ENCODE data around the gene BCAR3. TPM values are rescaled to one million over a fixed set of nuclear protein-coding genes. Genes with fewer than 3 reads are reported as not detected.

BCAR3 gene
- 32.0 and 36.4 TPM in 2 replicates for total RNA-seq

DNA sequence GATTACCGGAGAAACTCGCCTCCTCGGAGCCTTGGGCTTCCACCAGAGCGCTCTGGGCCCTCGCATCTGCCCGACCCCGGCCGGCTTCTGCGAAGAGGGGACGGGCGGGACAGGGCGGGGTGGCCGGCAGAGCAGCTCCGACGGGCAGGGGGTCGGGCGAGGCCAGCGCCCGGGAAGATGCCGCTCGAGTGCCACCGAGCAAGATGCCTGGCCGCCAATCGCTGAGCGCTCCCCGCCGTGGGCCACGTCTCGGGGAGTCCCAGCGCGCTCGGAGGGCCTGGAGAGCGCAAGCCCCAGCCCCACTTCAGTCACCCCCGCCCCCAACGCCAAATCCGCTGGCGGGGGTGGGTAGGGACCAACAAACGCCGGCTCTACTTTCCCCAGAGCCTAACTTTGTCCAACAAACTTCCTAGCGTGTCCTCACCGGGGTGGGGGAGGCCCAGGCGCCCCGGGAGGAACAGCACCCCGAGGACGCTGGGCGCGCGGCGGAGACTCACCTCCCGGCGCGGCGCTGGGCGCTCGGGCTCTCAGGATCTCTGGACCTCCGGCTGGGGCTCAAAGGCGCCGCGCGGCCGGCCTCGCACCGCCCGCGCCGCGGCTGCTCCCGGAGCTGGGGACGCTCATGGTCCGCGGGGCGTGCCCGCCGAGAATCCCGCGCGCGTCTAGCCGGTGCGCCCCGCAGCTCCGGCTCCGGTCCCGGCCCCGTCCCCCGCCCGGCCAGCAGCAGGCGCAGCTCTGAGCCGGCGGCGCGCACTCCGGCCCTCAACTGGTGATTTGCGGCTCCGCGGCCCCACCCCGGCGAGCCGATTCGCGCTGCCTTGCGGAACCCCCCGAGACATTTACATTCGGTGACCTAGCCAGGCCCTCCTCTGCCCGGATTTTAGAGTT is at the start of gene BCAR3:
TSS of gene BCAR3 (minus strand) at position 737 of the 888 bp plus-strand sequence. CDS start 6,907 bp downstream, outside the sequence.
- TF ChIP-seq, protein P1, sequence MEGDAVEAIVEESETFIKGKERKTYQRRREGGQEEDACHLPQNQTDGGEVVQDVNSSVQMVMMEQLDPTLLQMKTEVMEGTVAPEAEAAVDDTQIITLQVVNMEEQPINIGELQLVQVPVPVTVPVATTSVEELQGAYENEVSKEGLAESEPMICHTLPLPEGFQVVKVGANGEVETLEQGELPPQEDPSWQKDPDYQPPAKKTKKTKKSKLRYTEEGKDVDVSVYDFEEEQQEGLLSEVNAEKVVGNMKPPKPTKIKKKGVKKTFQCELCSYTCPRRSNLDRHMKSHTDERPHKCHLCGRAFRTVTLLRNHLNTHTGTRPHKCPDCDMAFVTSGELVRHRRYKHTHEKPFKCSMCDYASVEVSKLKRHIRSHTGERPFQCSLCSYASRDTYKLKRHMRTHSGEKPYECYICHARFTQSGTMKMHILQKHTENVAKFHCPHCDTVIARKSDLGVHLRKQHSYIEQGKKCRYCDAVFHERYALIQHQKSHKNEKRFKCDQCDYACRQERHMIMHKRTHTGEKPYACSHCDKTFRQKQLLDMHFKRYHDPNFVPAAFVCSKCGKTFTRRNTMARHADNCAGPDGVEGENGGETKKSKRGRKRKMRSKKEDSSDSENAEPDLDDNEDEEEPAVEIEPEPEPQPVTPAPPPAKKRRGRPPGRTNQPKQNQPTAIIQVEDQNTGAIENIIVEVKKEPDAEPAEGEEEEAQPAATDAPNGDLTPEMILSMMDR (IDR thresholded peaks at IDR 0.05; ENCODE audit: insufficient read depth, low read depth, low read length) = peak; percentile 15
- peak; percentile 82 for DNase-seq (ENCODE audit: low read depth)
- H3K4me3 ChIP-seq (ENCODE audit: low read depth, low read length) = peak within 1 kb of the TSS; percentile 77

DNA sequence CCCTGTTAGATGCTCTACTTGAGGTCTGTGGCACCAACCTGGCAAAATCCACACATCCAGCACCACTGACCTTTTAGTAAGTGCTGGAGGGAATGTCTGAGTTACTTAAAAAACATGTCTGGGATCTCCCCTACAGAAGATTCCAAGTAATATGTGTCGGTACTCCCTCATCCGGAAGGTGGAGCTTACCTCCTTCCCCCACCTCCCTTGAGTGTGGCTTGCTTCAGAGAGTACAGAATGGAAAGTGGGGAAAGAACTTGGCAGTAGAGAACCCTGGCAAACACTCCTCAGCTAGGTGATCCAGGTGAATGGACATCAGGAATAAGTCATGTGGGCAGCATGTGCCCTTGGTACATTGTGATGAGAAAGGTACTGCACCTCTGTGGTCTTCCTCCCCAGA is 49.0 kb upstream of the BCAR3 start:
- TF ChIP-seq, protein P1 (IDR thresholded peaks at IDR 0.05; ENCODE audit: insufficient read depth, low read depth, low read length) = no peak
- H3K4me3 ChIP-seq (ENCODE audit: low read depth, low read length) = no peak overlapping the region
- no peak for DNase-seq (ENCODE audit: low read depth)

DNA sequence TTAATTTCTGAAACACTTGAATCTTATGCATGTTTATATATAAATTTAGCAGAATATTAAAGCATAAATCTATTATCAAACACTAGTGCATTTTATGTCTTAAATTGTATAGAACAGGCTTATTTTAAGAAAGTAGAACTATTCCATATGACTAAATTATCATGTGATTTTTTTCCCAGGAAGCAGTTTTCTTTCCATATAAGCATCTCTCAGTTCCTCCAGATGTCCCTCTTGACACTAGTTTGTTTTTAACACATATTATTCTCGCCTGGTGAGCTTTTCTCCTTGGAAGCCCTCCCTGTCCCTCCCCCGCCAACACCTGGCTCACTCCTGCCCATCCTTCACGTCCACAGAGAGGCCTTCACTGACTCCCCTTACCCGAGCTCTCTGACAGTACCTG is 48.3 kb upstream of the BCAR3 start:
- no peak overlapping the region for H3K4me3 ChIP-seq (ENCODE audit: low read depth, low read length)
- TF ChIP-seq, protein P1 (IDR thresholded peaks at IDR 0.05; ENCODE audit: insufficient read depth, low read depth, low read length) = no peak
- DNase-seq (ENCODE audit: low read depth) = no peak

DNA sequence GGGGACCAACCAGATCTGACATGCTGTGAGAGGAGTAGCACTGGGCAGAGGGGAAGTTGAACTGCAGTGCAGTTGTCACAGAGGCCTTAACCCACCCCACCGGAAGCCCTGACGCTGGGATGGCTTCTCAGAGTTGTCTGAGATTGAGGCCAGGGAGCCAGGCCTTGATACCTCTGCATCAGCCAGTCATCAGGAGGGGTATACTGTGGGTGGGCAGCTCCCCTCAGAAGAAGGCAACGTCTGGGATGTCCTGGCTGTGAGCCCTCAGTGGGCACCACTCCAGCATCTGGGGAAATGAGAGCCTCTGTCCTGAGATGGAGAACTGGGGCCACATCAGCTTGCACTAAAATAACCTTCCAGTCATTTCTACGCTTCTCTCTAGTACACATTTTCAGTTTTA is 47.9 kb upstream of the BCAR3 start:
- no peak overlapping the region for H3K4me3 ChIP-seq (ENCODE audit: low read depth, low read length)
- TF ChIP-seq, protein P1 (IDR thresholded peaks at IDR 0.05; ENCODE audit: insufficient read depth, low read depth, low read length) = no peak
- DNase-seq (ENCODE audit: low read depth) = no peak

DNA sequence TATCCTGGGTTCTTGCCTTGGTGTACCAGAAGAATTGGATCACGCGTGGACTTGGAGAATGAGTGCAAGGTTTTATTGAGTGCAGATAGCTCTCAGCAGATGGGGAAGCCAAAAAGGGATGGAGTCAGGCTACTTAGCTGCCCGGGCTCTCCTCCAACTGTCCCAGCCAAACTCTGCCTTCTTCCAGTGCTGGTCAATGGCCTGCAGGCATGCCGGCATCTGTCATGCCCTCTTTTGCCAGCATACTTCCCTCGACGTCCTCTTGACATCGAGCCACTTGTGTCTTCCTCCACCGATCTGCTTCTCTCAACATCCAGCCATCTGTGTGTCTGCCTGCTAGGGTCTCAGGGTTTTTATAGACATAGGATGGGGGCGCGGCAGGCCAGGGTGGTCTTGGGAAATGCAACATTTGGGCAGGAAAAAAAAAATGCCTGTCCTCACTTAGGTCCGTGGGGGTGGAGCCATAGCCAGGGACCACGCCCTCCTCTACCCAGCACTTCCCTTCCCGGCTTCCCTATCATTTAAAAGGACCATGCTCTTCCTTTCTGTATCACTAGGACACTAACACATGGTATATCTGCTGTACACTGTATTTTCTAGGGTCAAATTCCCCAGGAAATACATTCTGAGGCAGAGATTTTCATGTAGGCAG is 47.0 kb upstream of the BCAR3 start:
- TF ChIP-seq, protein P1 (IDR thresholded peaks at IDR 0.05; ENCODE audit: insufficient read depth, low read depth, low read length) = no peak
- H3K4me3 ChIP-seq (ENCODE audit: low read depth, low read length) = no peak overlapping the region
- no peak for DNase-seq (ENCODE audit: low read depth)

DNA sequence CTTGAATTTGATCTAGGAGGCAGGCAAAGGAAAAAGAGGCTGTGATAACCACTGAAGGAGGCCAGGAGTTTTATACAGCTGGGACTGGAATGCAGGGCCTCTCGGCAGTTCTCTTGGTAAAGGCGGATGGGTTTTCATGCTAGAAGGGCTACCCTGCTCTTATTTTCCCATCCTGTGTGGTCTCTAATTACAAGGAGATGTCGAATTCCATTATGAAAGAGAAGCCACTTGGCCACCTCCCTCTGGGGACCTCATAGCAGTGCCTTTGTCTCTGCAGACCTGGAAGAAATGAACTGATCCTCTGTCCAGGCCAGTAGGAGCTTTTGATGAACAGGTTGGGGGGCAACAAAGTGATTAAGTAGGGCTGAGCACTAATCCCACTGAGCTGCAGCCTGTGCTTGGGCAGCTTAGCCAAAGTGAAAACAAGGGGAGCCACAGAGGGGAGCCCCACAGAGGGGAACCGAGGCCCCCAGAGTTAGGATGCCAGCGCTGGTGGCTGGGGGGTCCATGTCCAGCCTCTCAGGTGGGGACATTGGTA is 42.2 kb upstream of the BCAR3 start:
- DNase-seq (ENCODE audit: low read depth) = no peak
- no peak overlapping the region for H3K4me3 ChIP-seq (ENCODE audit: low read depth, low read length)
- TF ChIP-seq, protein P1 (IDR thresholded peaks at IDR 0.05; ENCODE audit: insufficient read depth, low read depth, low read length) = no peak
